ENCODE data around the gene EMP2. TPM values are rescaled to one million over a fixed set of nuclear protein-coding genes. Genes with fewer than 3 reads are reported as not detected.

Gene EMP2, protein sequence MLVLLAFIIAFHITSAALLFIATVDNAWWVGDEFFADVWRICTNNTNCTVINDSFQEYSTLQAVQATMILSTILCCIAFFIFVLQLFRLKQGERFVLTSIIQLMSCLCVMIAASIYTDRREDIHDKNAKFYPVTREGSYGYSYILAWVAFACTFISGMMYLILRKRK
- 30.9 to 49.8 TPM (median 42.5 TPM) in 5 replicates for total RNA-seq (2022; extraction: Qiagen RNA extraction)

DNA sequence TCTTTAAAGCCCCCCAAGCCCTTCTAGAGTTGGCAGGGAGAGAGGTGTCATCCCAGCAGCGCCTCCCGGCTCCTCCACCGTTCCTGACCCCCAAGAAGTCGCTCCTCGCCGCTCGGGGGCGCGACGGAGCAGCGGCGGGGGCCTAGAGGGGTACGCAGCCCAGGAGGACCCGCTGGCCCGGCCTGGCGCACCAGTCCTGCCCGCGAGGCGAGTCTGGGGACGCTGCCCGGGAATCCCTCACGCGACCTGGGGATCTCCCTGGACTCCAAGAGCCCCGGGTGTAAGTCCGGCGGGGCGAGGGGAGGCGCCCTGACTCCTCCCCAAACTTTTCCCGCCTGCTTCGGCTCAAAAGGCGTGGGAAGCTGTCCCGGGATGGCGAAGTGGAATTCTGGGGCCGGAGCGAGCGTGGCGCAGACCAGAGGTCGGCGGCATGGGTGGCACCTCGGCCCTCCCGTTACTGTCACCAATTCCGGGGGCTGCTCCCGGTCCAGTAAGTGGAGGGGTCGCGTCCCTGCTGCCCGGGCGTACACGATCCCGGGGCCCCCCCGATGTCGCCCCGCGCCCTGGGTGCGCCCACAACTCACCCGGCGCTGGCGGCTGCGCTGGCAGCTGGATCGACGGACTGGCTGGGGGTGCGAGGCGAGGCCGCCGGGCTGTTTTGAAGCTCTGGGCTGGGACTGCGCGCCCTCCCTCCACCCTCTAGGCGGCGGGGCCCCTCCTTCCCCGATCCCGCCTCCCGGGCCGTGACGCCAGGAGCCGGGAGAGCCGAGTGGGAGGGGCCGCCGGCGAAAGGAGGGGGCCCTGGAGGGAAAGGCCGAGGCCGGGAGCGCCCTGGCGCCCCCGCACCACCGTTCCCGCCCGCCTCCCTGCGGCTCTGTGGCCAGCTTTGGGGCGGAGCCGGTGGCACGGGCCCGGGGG lies at the start of gene EMP2:
Gene EMP2, minus strand, starts transcription at position 634 of the 918 bp plus-strand sequence. CDS start 32,981 bp downstream, outside the sequence.

Other genes starting within 250 kb of the EMP2 start
- 9.6 to 10.9 TPM (median 10.1 TPM) in 5 replicates for gene ATF7IP2, start 194.5 kb downstream of the EMP2 start, total RNA-seq (2022; extraction: Qiagen RNA extraction)
- 0.18 TPM in 1 of 5 replicates, not detected in the others for gene TEKT5, start 114.3 kb upstream of the EMP2 start, total RNA-seq (2022; extraction: Qiagen RNA extraction)
- gene NUBP1, start 163.2 kb upstream of the EMP2 start, total RNA-seq (2022; extraction: Qiagen RNA extraction) = 46.1 to 54.0 TPM (median 46.8 TPM) in 5 replicates
- 0.08 to 0.29 TPM (median 0.17 TPM) in 4 of 5 replicates, not detected in the other for gene TVP23A, start 238.2 kb upstream of the EMP2 start, total RNA-seq (2022; extraction: Qiagen RNA extraction)